HEK293T (cell line): ENCODE results near the gene SLC39A3.

Source experiments
- CTCF ChIA-PET: fragments of 350-600 bp; formaldehyde crosslinking; extraction: SDS; loops from one replicate; lab custom pipeline; 2021; ENCODE audit warnings: antibody characterized with exemption, inconsistent platforms; lab: Yijun Ruan, JAX
- POLR2A ChIA-PET: fragments of 350-600 bp; formaldehyde crosslinking; extraction: SDS; loops from one replicate; lab custom pipeline; 2020; ENCODE audit warnings: antibody characterized with exemption, inconsistent platforms; lab: Yijun Ruan, JAX
- DNase-seq: peaks from one replicate; pipeline ENCODE4 v3.0.0; 2012; ENCODE audit warnings: mixed read lengths; ENCODE audit errors: extremely low spot score
- ARNT ChIP-seq: fragments of 450-650 bp; IDR thresholded peaks from 2 replicates; pipeline ENCODE4 v1.6.1; 2017; ENCODE audit warnings: mild to moderate bottlenecking
- BHLHE40 ChIP-seq: fragments of 450-650 bp; IDR thresholded peaks from 2 replicates; pipeline ENCODE4 v1.6.1; 2016; ENCODE audit warnings: mild to moderate bottlenecking, moderate library complexity, borderline replicate concordance
- CTBP1 ChIP-seq: fragments of 450-650 bp; IDR thresholded peaks from 2 replicates; pipeline ENCODE4 v1.6.1; 2016; ENCODE audit warnings: borderline replicate concordance
- ELF4 ChIP-seq: fragments of 450-650 bp; IDR thresholded peaks from 2 replicates; pipeline ENCODE4 v1.6.1; 2017; ENCODE audit warnings: antibody characterized with exemption
- FOXA1 ChIP-seq: fragments of 450-650 bp; IDR thresholded peaks from 2 replicates; pipeline ENCODE4 v1.6.1; 2016; ENCODE audit warnings: mild to moderate bottlenecking
- FOXK2 ChIP-seq: fragments of 450-650 bp; IDR thresholded peaks from 2 replicates; pipeline ENCODE4 v1.6.1; 2016; ENCODE audit warnings: mild to moderate bottlenecking
- FOXM1 ChIP-seq: fragments of 450-650 bp; IDR thresholded peaks from 2 replicates; pipeline ENCODE4 v1.6.1; 2017; ENCODE audit warnings: mild to moderate bottlenecking, borderline replicate concordance
- HDGF ChIP-seq: fragments of 450-650 bp; IDR thresholded peaks from 2 replicates; pipeline ENCODE4 v1.6.1; 2017; ENCODE audit warnings: antibody characterized with exemption, borderline replicate concordance
- L3MBTL2 ChIP-seq: fragments of 450-650 bp; conservative IDR thresholded peaks from 2 replicates; pipeline ENCODE4 v1.6.1; 2016; ENCODE audit warnings: mild to moderate bottlenecking
- LEF1 ChIP-seq: fragments of 450-650 bp; IDR thresholded peaks from 2 replicates; pipeline ENCODE4 v1.6.1; 2017; ENCODE audit warnings: mild to moderate bottlenecking, borderline replicate concordance
- NFRKB ChIP-seq: fragments of 450-650 bp; IDR thresholded peaks from 2 replicates; pipeline ENCODE4 v1.6.1; 2016; ENCODE audit warnings: mild to moderate bottlenecking, moderate library complexity
- SP1 ChIP-seq: fragments of 450-650 bp; IDR thresholded peaks from 2 replicates; pipeline ENCODE4 v1.6.1; 2017
- SUZ12 ChIP-seq: fragments of 450-650 bp; IDR thresholded peaks from 2 replicates; pipeline ENCODE4 v1.6.1; 2016; ENCODE audit warnings: mild to moderate bottlenecking
- TARDBP ChIP-seq: fragments of 450-650 bp; IDR thresholded peaks from 2 replicates; pipeline ENCODE4 v1.6.1; 2016
- ZNF384 ChIP-seq: fragments of 450-650 bp; IDR thresholded peaks from 2 replicates; pipeline ENCODE4 v1.6.1; 2016
- TF ChIP-seq, protein P1 (sequence below): fragments of 450-650 bp; IDR thresholded peaks from 2 replicates; pipeline ENCODE4 v1.6.1; 2016

Gene SLC39A3

DNA sequence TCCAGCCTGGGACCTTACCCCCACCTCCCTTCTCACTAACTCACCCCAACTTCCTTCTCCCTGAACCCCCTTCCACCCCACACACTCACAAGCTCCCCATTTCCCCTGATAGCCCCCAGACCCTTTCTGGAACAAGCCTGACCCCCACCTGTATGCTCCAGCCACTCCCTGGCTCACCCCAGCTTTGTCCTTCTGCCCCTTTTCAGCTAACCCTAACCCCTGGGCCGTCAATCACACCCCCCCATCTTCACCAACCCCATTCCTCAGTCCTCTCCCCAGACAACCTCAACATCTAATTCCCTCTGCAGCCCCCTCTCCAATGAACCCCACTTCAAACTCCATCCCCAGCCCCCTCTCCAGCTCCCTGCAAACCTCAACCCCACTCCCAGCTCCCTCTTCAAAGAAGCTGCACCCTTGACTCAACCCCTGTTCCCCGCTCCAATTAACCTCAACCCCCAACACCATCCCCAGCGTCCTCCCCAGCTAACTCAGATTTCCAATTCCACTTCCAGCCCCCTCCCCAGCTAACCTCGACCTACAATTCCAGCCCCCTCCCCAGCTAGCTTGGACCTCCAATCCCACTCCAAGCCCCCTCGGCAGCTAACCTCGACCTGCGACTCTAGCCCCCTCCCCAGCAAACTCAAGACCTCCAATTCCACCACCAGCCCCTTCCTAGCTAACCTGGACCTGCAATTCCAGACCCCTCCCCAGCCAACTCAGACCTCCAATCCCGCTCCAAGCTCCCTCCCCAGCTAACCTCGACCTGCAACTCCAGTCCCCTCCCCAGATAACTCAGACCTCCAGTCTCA lies 38.3 kb downstream of the SLC39A3 start:
- ChIA-PET CTCF (interaction anchor here (0.5 to 1.1 kb wide), 2 partner anchors 23 to 53 kb away, joined by 3 to 4 read pairs; no protein-coding TSS in a partner anchor), POLR2A (interaction anchor here (0.6 to 1.2 kb wide), 3 partner anchors 16 to 53 kb away, joined by 3 to 4 read pairs (median 3); no protein-coding TSS in a partner anchor)
- DNase-seq = no peak
- TF ChIP-seq FOXA1 (no peak), ZNF384 (no peak), FOXK2 (no peak), SP1 (no peak), ARNT (no peak), CTBP1 (no peak), BHLHE40 (no peak), L3MBTL2 (no peak)

DNA sequence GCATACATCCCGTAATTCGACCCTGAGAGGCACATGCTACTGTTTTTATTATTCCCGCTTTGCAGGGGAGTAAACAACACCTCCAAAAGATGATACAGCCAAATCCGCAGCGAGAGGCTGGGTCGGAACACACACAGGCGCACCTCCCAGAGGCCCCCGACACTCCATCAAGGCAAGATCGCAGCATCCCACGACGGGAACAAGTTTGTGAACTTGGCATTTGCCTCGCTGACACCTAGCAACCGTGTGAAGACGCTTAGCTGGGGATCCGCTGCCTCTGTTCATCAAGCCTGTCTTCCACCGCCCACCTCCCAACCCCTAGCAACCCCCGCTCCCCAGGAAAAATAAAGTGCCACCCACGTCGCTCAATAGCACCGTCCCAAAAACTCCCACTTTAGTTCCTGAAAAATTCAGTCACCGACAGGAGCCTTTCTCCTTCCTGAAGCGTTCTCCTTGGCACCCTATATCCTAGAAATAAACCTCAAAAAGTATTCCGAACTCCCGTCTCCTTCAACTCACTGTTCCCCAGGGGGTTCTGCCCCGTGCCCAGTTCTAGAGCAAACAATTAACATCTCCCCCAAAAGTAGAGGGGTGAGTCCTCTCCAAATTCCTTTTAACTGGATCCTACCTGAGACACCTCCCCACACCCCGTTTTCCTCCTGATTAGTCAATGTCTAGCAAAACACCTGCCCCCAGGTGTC lies 39.0 kb downstream of the SLC39A3 start:
- DNase-seq = no peak
- POLR2A ChIA-PET = interaction anchor here (0.6 to 1.1 kb wide), 2 partner anchors 38 to 52 kb away, joined by 3 read pairs; no protein-coding TSS in a partner anchor
- CTCF ChIA-PET = interaction anchor here (1.1 kb wide), 1 partner anchor 52 kb away, joined by 4 read pairs; no protein-coding TSS in a partner anchor
- TF ChIP-seq ELF4 = no peak
- 0 out of 2 replicates have a peak, but pooled peaks have one; percentile 39 for TF ChIP-seq L3MBTL2
- TF ChIP-seq TARDBP = no peak
- TF ChIP-seq SP1 = no peak

DNA sequence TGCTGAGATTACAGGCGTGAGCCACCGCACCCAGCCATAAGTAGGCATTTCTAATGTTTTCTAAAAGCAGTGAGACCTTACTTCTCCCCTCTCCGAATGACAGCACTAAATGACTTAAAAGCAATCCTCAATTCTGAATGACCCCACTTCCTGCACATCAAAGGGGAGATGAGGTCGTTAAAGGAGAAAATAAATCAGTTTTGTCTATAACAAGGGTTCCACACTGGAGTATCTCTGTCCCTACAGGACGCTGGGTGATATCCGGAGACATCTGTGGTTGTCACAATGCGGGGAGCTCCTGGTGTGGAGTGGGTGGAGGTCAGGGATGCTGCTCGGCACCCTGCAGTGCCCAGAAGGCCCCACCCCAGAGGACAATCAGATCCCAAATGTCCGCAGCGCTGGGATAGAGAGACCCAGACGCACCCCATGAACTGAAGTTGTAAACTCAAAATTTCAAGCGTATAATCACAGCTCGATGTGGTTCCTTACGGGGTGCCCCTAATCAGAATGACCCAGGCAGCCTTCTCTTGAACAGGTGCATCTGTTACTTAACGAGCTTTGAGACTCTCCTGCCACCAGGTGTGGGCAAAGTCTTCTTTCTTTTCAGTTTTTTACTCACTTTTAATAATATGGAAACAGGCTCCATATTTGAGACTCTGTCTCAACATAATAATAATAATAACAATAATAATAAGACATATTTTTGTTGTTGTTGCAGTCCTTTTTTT lies 40.2 kb downstream of the SLC39A3 start:
- TF ChIP-seq TARDBP (no peak), L3MBTL2 (no peak), ELF4 (no peak), NFRKB (no peak), SUZ12 (no peak), SP1 (no peak), LEF1 (no peak), FOXK2 (no peak), ARNT (no peak), BHLHE40 (no peak), FOXA1 (no peak), CTBP1 (no peak), FOXM1 (no peak), HDGF (no peak), ZNF384 (no peak)
- TF ChIP-seq, protein P1, sequence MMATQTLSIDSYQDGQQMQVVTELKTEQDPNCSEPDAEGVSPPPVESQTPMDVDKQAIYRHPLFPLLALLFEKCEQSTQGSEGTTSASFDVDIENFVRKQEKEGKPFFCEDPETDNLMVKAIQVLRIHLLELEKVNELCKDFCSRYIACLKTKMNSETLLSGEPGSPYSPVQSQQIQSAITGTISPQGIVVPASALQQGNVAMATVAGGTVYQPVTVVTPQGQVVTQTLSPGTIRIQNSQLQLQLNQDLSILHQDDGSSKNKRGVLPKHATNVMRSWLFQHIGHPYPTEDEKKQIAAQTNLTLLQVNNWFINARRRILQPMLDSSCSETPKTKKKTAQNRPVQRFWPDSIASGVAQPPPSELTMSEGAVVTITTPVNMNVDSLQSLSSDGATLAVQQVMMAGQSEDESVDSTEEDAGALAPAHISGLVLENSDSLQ = no peak
- DNase-seq = no peak
- CTCF ChIA-PET = no interaction called here
- POLR2A ChIA-PET = interaction anchor here (1.6 kb wide), 1 partner anchor 224 kb away, joined by 4 read pairs; the partner anchor contains the start of gene GADD45B

DNA sequence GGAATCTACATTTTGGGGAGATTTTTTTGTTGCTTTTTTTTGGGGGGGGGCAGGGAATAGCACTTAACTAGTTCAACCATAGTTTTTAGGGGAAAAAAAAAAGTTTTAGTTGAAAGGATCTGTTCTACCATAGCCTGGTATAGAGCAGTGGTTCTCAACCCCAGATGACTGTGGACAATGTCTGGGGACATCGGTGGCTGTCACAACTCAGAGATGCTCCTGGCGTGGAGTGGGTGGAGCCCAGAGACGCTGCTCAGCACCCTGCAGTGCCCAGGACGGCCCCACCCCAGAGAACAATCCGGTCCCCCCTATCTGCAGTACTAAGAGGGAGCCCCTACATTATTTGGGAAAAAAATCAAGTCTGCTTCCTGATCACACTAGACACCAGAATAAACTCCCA lies 45.6 kb downstream of the SLC39A3 start:
- POLR2A ChIA-PET = no interaction called here
- DNase-seq = no peak
- TF ChIP-seq L3MBTL2 = no peak
- TF ChIP-seq SUZ12 = no peak
- TF ChIP-seq, protein P1 = no peak
- no peak for TF ChIP-seq FOXM1
- TF ChIP-seq NFRKB = no peak
- TF ChIP-seq FOXA1 = no peak
- no peak for TF ChIP-seq ZNF384
- TF ChIP-seq TARDBP = no peak
- CTCF ChIA-PET = no interaction called here

DNA sequence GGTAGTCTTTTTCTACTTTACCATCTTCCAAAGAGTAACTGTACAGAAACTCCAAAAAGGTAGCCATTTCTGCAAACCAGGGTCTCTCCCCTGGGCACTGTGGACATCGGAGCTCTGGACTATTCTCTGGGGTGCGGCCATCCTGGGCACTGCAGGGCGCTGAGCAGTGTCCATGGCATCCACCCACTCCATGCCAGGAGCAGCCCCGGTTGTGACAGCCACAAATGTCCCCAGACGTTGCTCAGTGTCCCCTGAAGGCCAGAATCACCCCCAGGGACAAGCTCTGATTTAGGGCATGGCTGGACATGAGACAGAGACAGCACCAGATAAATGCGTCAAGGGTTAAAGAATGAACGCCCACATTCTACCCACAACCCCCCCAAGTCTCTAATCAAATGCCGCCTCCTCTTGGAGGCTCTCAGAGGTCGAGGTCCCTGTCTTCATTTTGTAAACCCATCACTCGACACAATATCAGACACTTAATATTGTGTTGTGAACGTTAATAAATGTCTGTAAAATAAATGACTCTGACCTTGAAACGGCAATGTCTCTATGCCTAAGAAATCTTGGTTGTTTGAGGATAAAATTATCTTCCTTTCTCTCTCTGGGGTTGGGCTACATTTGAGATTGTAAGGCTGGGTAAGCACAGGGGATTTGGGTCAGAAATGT lies 46.2 kb downstream of the SLC39A3 start:
- DNase-seq = no peak
- TF ChIP-seq FOXK2 = no peak
- no peak for TF ChIP-seq LEF1
- TF ChIP-seq ELF4 = no peak
- TF ChIP-seq BHLHE40 = no peak
- TF ChIP-seq ARNT = no peak
- TF ChIP-seq HDGF = no peak
- no peak for TF ChIP-seq FOXA1
- TF ChIP-seq NFRKB = no peak
- no peak for TF ChIP-seq ZNF384
- TF ChIP-seq CTBP1 = no peak
- TF ChIP-seq TARDBP = no peak
- no peak for TF ChIP-seq L3MBTL2
- TF ChIP-seq FOXM1 = no peak
- TF ChIP-seq SP1 = no peak
- no peak for TF ChIP-seq SUZ12
- TF ChIP-seq, protein P1 = no peak
- CTCF ChIA-PET = no interaction called here
- POLR2A ChIA-PET = no interaction called here
